H1 (cell line): ENCODE measurements around the gene STRIT1. TPM values are rescaled to one million over a fixed set of nuclear protein-coding genes. Genes with fewer than 3 reads are reported as not detected.

Source experiments
- CTCF ChIA-PET: fragments of 300-600 bp; sonication (Branson Sonifier 250); formaldehyde crosslinking; loops from one replicate; lab custom pipeline; 2021; ENCODE audit not compliant: partially characterized antibody; lab: Charles Lee
- POLR2A ChIA-PET: fragments of 300-600 bp; sonication (Branson Sonifier 250); formaldehyde crosslinking; loops from one replicate; lab custom pipeline; 2021; ENCODE audit warnings: inconsistent platforms; ENCODE audit not compliant: partially characterized antibody; lab: Charles Lee
- DNase-seq, 2 experiments: peaks; one replicate each; pipeline versions ENCODE4 v3.0.0 to v3.0.0-alpha.2; 2010 to 2022; ENCODE audit warnings: low spot score in 2 of 2, low read depth in 1 of 2, mixed read lengths in 1 of 2
- FAIRE-seq: peaks from 2 replicates; lab custom pipeline; 2011; peaks lifted over from hg19 to GRCh38; lab: Jason Lieb, UNC
- H2AFZ ChIP-seq: 2 replicates; pipeline ENCODE4 v1.8.1; 2012; ENCODE audit warnings: low read length, inconsistent platforms
- H2AK5ac ChIP-seq: 2 replicates; pipeline ENCODE4 v1.6.1; 2013; ENCODE audit warnings: low read depth, low read length
- H2BK120ac ChIP-seq: replicated peaks from 2 replicates; pipeline ENCODE3; 2013; ENCODE audit warnings: low read depth, low read length, inconsistent platforms
- H2BK12ac ChIP-seq: 2 replicates; pipeline ENCODE4 v1.6.1; 2013; ENCODE audit warnings: low read depth, low read length
- H2BK15ac ChIP-seq: 2 replicates; pipeline ENCODE4 v1.6.1; 2013; ENCODE audit warnings: low read length
- H2BK20ac ChIP-seq: 2 replicates; pipeline ENCODE4 v1.6.1; 2013; ENCODE audit warnings: low read length
- H2BK5ac ChIP-seq: 2 replicates; pipeline ENCODE4 v1.6.1; 2013; ENCODE audit warnings: low read depth, low read length
- H3K14ac ChIP-seq: 2 replicates; pipeline ENCODE4 v1.6.1; 2013; ENCODE audit warnings: inconsistent platforms; ENCODE audit not compliant: insufficient read length
- H3K18ac ChIP-seq: 2 replicates; pipeline ENCODE4 v1.6.1; 2013; ENCODE audit warnings: low read length; ENCODE audit errors: extremely low read depth
- H3K23ac ChIP-seq: 2 replicates; pipeline ENCODE4 v1.6.1; 2013; ENCODE audit warnings: inconsistent platforms; ENCODE audit not compliant: insufficient read length
- H3K23me2 ChIP-seq: 2 replicates; pipeline ENCODE4 v1.6.1; 2013; ENCODE audit warnings: low read depth, low read length
- H3K27ac ChIP-seq: 2 replicates; pipeline ENCODE4 v1.6.1; 2011; ENCODE audit warnings: low read depth, low read length, inconsistent platforms
- H3K27me3 ChIP-seq, 4 experiments: replicated peaks in 1 of 4; 1 replicate in 1 of 4; 2 replicates in 3 of 4; pipeline versions ENCODE4 v1.6.1 to v1.8.1; 2011 to 2013; ENCODE audit warnings: low read length in 3 of 4, mild to moderate bottlenecking in 3 of 4, inconsistent platforms in 2 of 4, mixed read lengths in 2 of 4, moderate library complexity in 1 of 4; ENCODE audit not compliant: control insufficient read depth in 3 of 4, insufficient read depth in 3 of 4; ENCODE audit errors: extremely low read depth in 1 of 4
- H3K36me3 ChIP-seq, 4 experiments: 2 replicates each; pipeline versions ENCODE4 v1.6.1 to v1.8.1; 2011 to 2013; ENCODE audit warnings: mild to moderate bottlenecking in 4 of 4, low read length in 3 of 4, moderate library complexity in 2 of 4, control low read depth in 1 of 4, inconsistent platforms in 1 of 4; ENCODE audit not compliant: insufficient read depth in 4 of 4, control insufficient read depth in 2 of 4
- H3K4ac ChIP-seq: replicated peaks from 2 replicates; pipeline ENCODE3; 2013; ENCODE audit warnings: low read length, low read depth, mixed read lengths, inconsistent platforms; ENCODE audit not compliant: insufficient read length
- H3K4me1 ChIP-seq, 4 experiments: replicated peaks in 1 of 4; 1 replicate in 1 of 4; 2 replicates in 3 of 4; pipeline versions ENCODE4 v1.6.1 to v1.8.1; 2011 to 2013; ENCODE audit warnings: low read length in 3 of 4, inconsistent platforms in 2 of 4, mixed read lengths in 1 of 4; ENCODE audit not compliant: insufficient read depth in 4 of 4, control insufficient read depth in 3 of 4
- H3K4me2 ChIP-seq, 2 experiments: 2 replicates each; pipeline versions ENCODE4 v1.6.1 to v1.8.1; 2011 to 2013; ENCODE audit warnings: low read depth in 2 of 2, low read length in 2 of 2, control low read depth in 1 of 2, inconsistent platforms in 1 of 2, mild to moderate bottlenecking in 1 of 2; ENCODE audit not compliant: insufficient read depth in 1 of 2
- H3K4me3 ChIP-seq, 4 experiments: fragments of 200-600, 300-600 bp in 1 of 4; sonication (generic), shearing (Covaris generic), sonication (Bioruptor Twin) in 1 of 4; 2 replicates each; pipeline versions ENCODE4 v1.5.1 to v1.8.1; 2011 to 2016; ENCODE audit warnings: low read length in 4 of 4, low read depth in 3 of 4, control low read depth in 2 of 4, inconsistent platforms in 2 of 4, mild to moderate bottlenecking in 2 of 4, mixed read lengths in 1 of 4, moderate library complexity in 1 of 4; ENCODE audit not compliant: insufficient read depth in 2 of 4; ENCODE audit errors: extremely low read depth in 1 of 4
- H3K56ac ChIP-seq: replicated peaks from 2 replicates; pipeline ENCODE3; 2013; ENCODE audit warnings: low read depth, mild to moderate bottlenecking, mixed read lengths, low read length, inconsistent platforms; ENCODE audit not compliant: insufficient read length
- H3K79me1 ChIP-seq: 2 replicates; pipeline ENCODE4 v1.6.1; 2013; ENCODE audit warnings: low read depth, low read length, control low read depth
- H3K79me2 ChIP-seq, 2 experiments: 2 replicates each; pipeline versions ENCODE4 v1.6.1 to v1.8.1; 2012 to 2013; ENCODE audit warnings: low read length in 2 of 2, mild to moderate bottlenecking in 2 of 2, inconsistent platforms in 1 of 2; ENCODE audit not compliant: insufficient read depth in 2 of 2, control insufficient read depth in 1 of 2
- H3K9ac ChIP-seq, 4 experiments: replicated peaks in 1 of 4; 1 replicate in 1 of 4; 2 replicates in 3 of 4; pipeline versions ENCODE4 v1.6.1 to v1.8.1; 2011 to 2013; ENCODE audit warnings: low read depth in 3 of 4, low read length in 3 of 4, control low read depth in 2 of 4, mild to moderate bottlenecking in 2 of 4, moderate library complexity in 2 of 4, inconsistent platforms in 1 of 4; ENCODE audit errors: extremely low read depth in 1 of 4
- H3K9me3 ChIP-seq, 2 experiments: 2 replicates each; pipeline versions ENCODE4 v1.6.1 to v1.8.1; 2012 to 2013; ENCODE audit warnings: mild to moderate bottlenecking in 2 of 2, moderate library complexity in 2 of 2, control low read depth in 1 of 2, inconsistent platforms in 1 of 2, low read depth in 1 of 2, low read length in 1 of 2, mixed read lengths in 1 of 2; ENCODE audit not compliant: insufficient read depth in 2 of 2
- H4K20me1 ChIP-seq, 2 experiments: replicated peaks in 1 of 2; 2 replicates each; pipeline versions ENCODE3 to v1.8.1; 2011 to 2013; ENCODE audit warnings: inconsistent platforms in 2 of 2, low read length in 2 of 2, mild to moderate bottlenecking in 1 of 2; ENCODE audit not compliant: insufficient read depth in 2 of 2, control insufficient read depth in 1 of 2
- H4K5ac ChIP-seq: 2 replicates; pipeline ENCODE4 v1.6.1; 2013; ENCODE audit warnings: low read length, low read depth, mixed read lengths, inconsistent platforms; ENCODE audit not compliant: insufficient read length
- H4K8ac ChIP-seq: 2 replicates; pipeline ENCODE4 v1.8.0; 2013; ENCODE audit warnings: mild to moderate bottlenecking, moderate library complexity, low read length, inconsistent platforms; ENCODE audit not compliant: insufficient read depth; ENCODE audit errors: extremely low read depth
- H4K91ac ChIP-seq: replicated peaks from 2 replicates; pipeline ENCODE3; 2013; ENCODE audit warnings: low read length, mixed read lengths, inconsistent platforms; ENCODE audit not compliant: insufficient read length
- ASH2L ChIP-seq: fragments of 200-600, 300-600 bp; sonication (generic); IDR thresholded peaks from one replicate; pipeline ENCODE4 v1.7.1; 2017; ENCODE audit warnings: low read length
- BACH1 ChIP-seq: IDR thresholded peaks from 2 replicates; pipeline ENCODE4 v1.6.1; 2012; ENCODE audit warnings: low read length, improper control_type of control experiment
- CHD1 ChIP-seq: IDR thresholded peaks from 2 replicates; pipeline ENCODE4 v1.6.1; 2012; ENCODE audit warnings: low read depth, low read length, improper control_type of control experiment
- CHD2 ChIP-seq: IDR thresholded peaks from 2 replicates; pipeline ENCODE4 v1.6.1; 2012; ENCODE audit warnings: low read length, improper control_type of control experiment
- E2F6 ChIP-seq: IDR thresholded peaks from 2 replicates; pipeline ENCODE4 v1.6.1; 2012; ENCODE audit warnings: inconsistent platforms
- JUN ChIP-seq: IDR thresholded peaks from 2 replicates; pipeline ENCODE4 v1.6.1; 2011; ENCODE audit warnings: low read depth, mild to moderate bottlenecking, improper control_type of control experiment, low read length
- JUND ChIP-seq: IDR thresholded peaks from 2 replicates; pipeline ENCODE4 v1.6.1; 2011; ENCODE audit warnings: mild to moderate bottlenecking, improper control_type of control experiment, low read length
- KDM1A ChIP-seq: fragments of 200-600, 300-600 bp; sonication (generic); IDR thresholded peaks from 2 replicates; pipeline ENCODE4 v1.7.1; 2016; ENCODE audit warnings: mild to moderate bottlenecking, low read length, borderline replicate concordance
- NRF1 ChIP-seq: IDR thresholded peaks from 2 replicates; pipeline ENCODE4 v1.6.1; 2011; ENCODE audit warnings: mild to moderate bottlenecking, low read depth, low read length, improper control_type of control experiment
- POLR2AphosphoS5 ChIP-seq: IDR thresholded peaks from 2 replicates; pipeline ENCODE4 v1.6.1; 2011; ENCODE audit warnings: low read depth, low read length
- RBBP5 ChIP-seq: IDR thresholded peaks from 2 replicates; pipeline ENCODE4 v1.7.1; 2012; ENCODE audit warnings: low read depth, mild to moderate bottlenecking, inconsistent platforms, low read length, moderate library complexity, borderline replicate concordance
- SIN3A ChIP-seq, 2 experiments: IDR thresholded peaks in 1 of 2; conservative IDR thresholded peaks in 1 of 2; 2 replicates each; pipeline ENCODE4 v1.6.1; 2011 to 2012; ENCODE audit warnings: low read length in 2 of 2, improper control_type of control experiment in 1 of 2, low read depth in 1 of 2, mild to moderate bottlenecking in 1 of 2
- polyA plus RNA-seq, 7 experiments: library from polyadenylated mRNA; depleted of rRNA in 3 of 7; stranded (reverse) in 5 of 7; unstranded in 2 of 7; fragments of >200 nt in 5 of 7; fragments of 200-250 nt in 2 of 7; gene quantifications; 1 replicate in 5 of 7; 2 replicates in 1 of 7; 4 replicates in 1 of 7; pipeline versions ENCODE4 v1.2.1 to v1.2.3, GENCODE V29; 2011 to 2013; ENCODE audit warnings: missing spikeins in 2 of 7, mixed read lengths in 2 of 7
- total RNA-seq: library from RNA; stranded (reverse); fragmentation: NEBNext Ultra II Directional; extraction: Animal tissue kit (Norgen Biotek cat#: 25700); gene quantifications from 2 replicates; pipeline ENCODE4 v1.2.1, GENCODE V29; 2021

The STRIT1 gene
- total and polyA plus RNA-seq, 2 of the 8 experiments (the other 6 are each of a cell fraction or from before 2014, with no cell fraction given) = 0.15 to 0.47 TPM

- no peak overlapping the region for H2BK15ac ChIP-seq
- no peak overlapping the region for H3K56ac ChIP-seq
- H3K79me1 ChIP-seq = no peaks in the 10 kb centered on the region
- H2BK20ac ChIP-seq = no peak overlapping the region
- H3K4ac ChIP-seq = no peak overlapping the region
- H3K4me2 ChIP-seq = no peak overlapping the region
- no peak overlapping the region for H3K27ac ChIP-seq
- H3K18ac ChIP-seq = no peak overlapping the region
- H2BK120ac ChIP-seq = no peak overlapping the region
- no peak overlapping the region for H2BK12ac ChIP-seq
- no peaks in the 10 kb centered on the region for H3K4me1 ChIP-seq
- H2BK5ac ChIP-seq = no peak overlapping the region
- DNase-seq (no peak), FAIRE-seq (no peak)
- H4K8ac ChIP-seq = no peak overlapping the region
- H3K23me2 ChIP-seq = no peaks in the 10 kb centered on the region
- H3K9ac ChIP-seq = no peak overlapping the region
- no peak overlapping the region for H4K91ac ChIP-seq
- H3K27me3 ChIP-seq = no peaks in the 10 kb centered on the region
- no peak overlapping the region for H2AK5ac ChIP-seq
- H3K23ac ChIP-seq = no peak overlapping the region
- H3K4me3 ChIP-seq = no peak overlapping the region
- H3K79me2 ChIP-seq = no peaks in the 10 kb centered on the region
- H3K36me3 ChIP-seq = no peaks in the 10 kb centered on the region
- no peak overlapping the region for H4K5ac ChIP-seq
- ChIA-PET POLR2A (no interaction called here), CTCF (interaction anchor here (0.7 to 1.8 kb wide), 6 partner anchors 15 to 351 kb away, joined by 3 to 5 read pairs (median 4); no protein-coding TSS in a partner anchor)
- no peaks in the 10 kb centered on the region for H3K9me3 ChIP-seq
- no peaks in the 10 kb centered on the region for H4K20me1 ChIP-seq
- no peak overlapping the region for H2AFZ ChIP-seq
- H3K14ac ChIP-seq = no peak overlapping the region
- TF ChIP-seq JUND = no peak
- TF ChIP-seq ASH2L = no peak
- no peak for TF ChIP-seq CHD2
- no peak for TF ChIP-seq JUN
- no peak for TF ChIP-seq KDM1A
- TF ChIP-seq CHD1 = no peak
- no peak for TF ChIP-seq POLR2AphosphoS5
- TF ChIP-seq SIN3A (conservative IDR thresholded peaks at IDR 0.05 in 1 of 2, IDR thresholded peaks at IDR 0.05 in 1 of 2; ENCODE audit: low read depth in 1 of 2, low read length in 2 of 2) = no peak
- TF ChIP-seq NRF1 = no peak
- TF ChIP-seq E2F6 = no peak
- no peak for TF ChIP-seq BACH1
- TF ChIP-seq RBBP5 = no peak
Observed at GRCh38 chr3:155303540-155304097, 10.1 kb upstream of the STRIT1 start.
